Smooth muscle cell (in vitro differentiated cells): Measurements from ENCODE around the gene GALNT13. TPM values are rescaled to one million over a fixed set of nuclear protein-coding genes. Genes with fewer than 3 reads are reported as not detected.
A peak's percentile ranks its signal among the peaks of the same experiment; 100 is the strongest.

Experiments
- DNase-seq: peaks from one replicate; lab custom pipeline; 2025; ENCODE audit not compliant: unreplicated experiment; lab: John Stamatoyannopoulos, UW
- H2AFZ ChIP-seq: fragments of 200-600 bp; sonication (generic); 2 replicates; pipeline ENCODE4 v1.6.0; 2016; ENCODE audit warnings: antibody characterized with exemption, low read depth, mild to moderate bottlenecking
- H3F3A ChIP-seq: fragments of 200-600 bp; sonication (generic); 2 replicates; pipeline ENCODE4 v1.6.0; 2017; ENCODE audit warnings: antibody characterized with exemption, low read depth
- H3K27ac ChIP-seq: fragments of 200-600 bp; sonication (generic); 2 replicates; pipeline ENCODE4 v1.5.1; 2016; ENCODE audit warnings: low read depth, mild to moderate bottlenecking
- H3K27me3 ChIP-seq: fragments of 200-600 bp; sonication (generic); 2 replicates; pipeline ENCODE4 v1.6.1; 2016; ENCODE audit warnings: low read depth, mild to moderate bottlenecking
- H3K36me3 ChIP-seq: fragments of 200-600 bp; sonication (generic); 2 replicates; pipeline ENCODE4 v1.5.1; 2016; ENCODE audit warnings: low read depth
- H3K4me1 ChIP-seq: fragments of 200-600 bp; sonication (generic); 2 replicates; pipeline ENCODE4 v1.5.1; 2016; ENCODE audit warnings: low read depth
- H3K4me2 ChIP-seq: fragments of 200-600 bp; sonication (generic); 2 replicates; pipeline ENCODE4 v1.6.0; 2016; ENCODE audit warnings: mild to moderate bottlenecking
- H3K4me3 ChIP-seq: fragments of 200-600 bp; sonication (generic); 2 replicates; pipeline ENCODE4 v1.5.1; 2016; ENCODE audit warnings: mild to moderate bottlenecking
- H3K79me2 ChIP-seq: fragments of 200-600 bp; sonication (generic); 2 replicates; pipeline ENCODE4 v1.6.0; 2016; ENCODE audit warnings: low read depth, mild to moderate bottlenecking
- H3K9ac ChIP-seq: fragments of 200-600 bp; sonication (generic); 2 replicates; pipeline ENCODE4 v1.6.0; 2016; ENCODE audit warnings: low read depth
- H3K9me3 ChIP-seq: fragments of 200-600 bp; sonication (generic); replicated peaks from 2 replicates; pipeline ENCODE4 v1.5.1; 2016; ENCODE audit warnings: low read depth
- H4K20me1 ChIP-seq: fragments of 200-600 bp; sonication (generic); 2 replicates; pipeline ENCODE4 v1.6.0; 2016; ENCODE audit warnings: low read depth
- WGBS: methylation state at CpG from one replicate; pipeline ENCODE4 v1.1.7; 2016; ENCODE audit warnings: low lambda C conversion rate; 5-methylcytosine and 5-hydroxymethylcytosine counted together
- polyA plus RNA-seq: library from polyadenylated mRNA; unstranded; fragments of >200 nt; fragmentation: Nextera tagmentation; extraction: Ambion mirVana; gene quantifications from 2 replicates; pipeline ENCODE4 v1.2.1, GENCODE V29; 2016
- total RNA-seq: library from RNA; depleted of rRNA; stranded (reverse); fragments of >200 nt; gene quantifications from 2 replicates; pipeline ENCODE4 v1.2.3, GENCODE V29; 2014
- TF ChIP-seq, protein P1 (sequence below): fragments of 200-600 bp; sonication (generic); IDR thresholded peaks from 2 replicates; pipeline ENCODE4 v1.5.1; 2017; ENCODE audit warnings: borderline replicate concordance, mild to moderate bottlenecking, antibody characterized with exemption; ENCODE audit not compliant: insufficient read depth, poor library complexity, severe bottlenecking

Gene GALNT13
- total and polyA plus RNA-seq, 2 experiments from 2014 or later: 0.67 to 3.6 TPM

DNA sequence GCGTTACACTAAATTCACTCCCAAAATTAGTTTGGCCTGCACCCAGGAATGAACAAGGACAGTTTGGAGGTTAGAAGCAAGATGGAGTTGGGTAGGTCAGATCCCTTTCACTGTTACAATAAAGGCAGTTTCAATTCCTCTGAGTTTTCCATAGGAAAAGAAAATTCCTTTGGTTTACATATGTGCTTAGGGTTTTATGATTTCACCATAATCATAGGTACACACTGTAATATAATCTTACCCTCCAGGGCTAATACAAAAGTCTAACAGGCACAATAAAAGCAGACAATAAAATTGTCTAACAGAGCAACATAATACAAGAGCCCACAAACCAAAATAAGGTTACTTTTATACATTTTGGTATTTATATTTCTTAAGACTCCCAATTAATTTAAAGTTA is 435.3 kb downstream of the GALNT13 start:
- no peaks in the 10 kb centered on the region for H4K20me1 ChIP-seq
- H3F3A ChIP-seq: no peaks in the 10 kb centered on the region
- TF ChIP-seq, protein P1, sequence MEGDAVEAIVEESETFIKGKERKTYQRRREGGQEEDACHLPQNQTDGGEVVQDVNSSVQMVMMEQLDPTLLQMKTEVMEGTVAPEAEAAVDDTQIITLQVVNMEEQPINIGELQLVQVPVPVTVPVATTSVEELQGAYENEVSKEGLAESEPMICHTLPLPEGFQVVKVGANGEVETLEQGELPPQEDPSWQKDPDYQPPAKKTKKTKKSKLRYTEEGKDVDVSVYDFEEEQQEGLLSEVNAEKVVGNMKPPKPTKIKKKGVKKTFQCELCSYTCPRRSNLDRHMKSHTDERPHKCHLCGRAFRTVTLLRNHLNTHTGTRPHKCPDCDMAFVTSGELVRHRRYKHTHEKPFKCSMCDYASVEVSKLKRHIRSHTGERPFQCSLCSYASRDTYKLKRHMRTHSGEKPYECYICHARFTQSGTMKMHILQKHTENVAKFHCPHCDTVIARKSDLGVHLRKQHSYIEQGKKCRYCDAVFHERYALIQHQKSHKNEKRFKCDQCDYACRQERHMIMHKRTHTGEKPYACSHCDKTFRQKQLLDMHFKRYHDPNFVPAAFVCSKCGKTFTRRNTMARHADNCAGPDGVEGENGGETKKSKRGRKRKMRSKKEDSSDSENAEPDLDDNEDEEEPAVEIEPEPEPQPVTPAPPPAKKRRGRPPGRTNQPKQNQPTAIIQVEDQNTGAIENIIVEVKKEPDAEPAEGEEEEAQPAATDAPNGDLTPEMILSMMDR: no peak
- no peaks in the 10 kb centered on the region for H3K27me3 ChIP-seq
- no peak overlapping the region for H3K9ac ChIP-seq
- no peak for DNase-seq
- no peak overlapping the region for H2AFZ ChIP-seq
- no peaks in the 10 kb centered on the region for H3K9me3 ChIP-seq
- H3K27ac ChIP-seq: no peak overlapping the region
- H3K79me2 ChIP-seq: no peaks in the 10 kb centered on the region
- peak overlapping the region; percentile 28 for H3K4me2 ChIP-seq
- 21% methylated on average over 1 of the region's 1 CpG for WGBS
- no peak overlapping the region for H3K4me3 ChIP-seq
- H3K36me3 ChIP-seq: no peaks in the 10 kb centered on the region
- peaks cover 7% of the 10 kb centered on the region for H3K4me1 ChIP-seq

DNA sequence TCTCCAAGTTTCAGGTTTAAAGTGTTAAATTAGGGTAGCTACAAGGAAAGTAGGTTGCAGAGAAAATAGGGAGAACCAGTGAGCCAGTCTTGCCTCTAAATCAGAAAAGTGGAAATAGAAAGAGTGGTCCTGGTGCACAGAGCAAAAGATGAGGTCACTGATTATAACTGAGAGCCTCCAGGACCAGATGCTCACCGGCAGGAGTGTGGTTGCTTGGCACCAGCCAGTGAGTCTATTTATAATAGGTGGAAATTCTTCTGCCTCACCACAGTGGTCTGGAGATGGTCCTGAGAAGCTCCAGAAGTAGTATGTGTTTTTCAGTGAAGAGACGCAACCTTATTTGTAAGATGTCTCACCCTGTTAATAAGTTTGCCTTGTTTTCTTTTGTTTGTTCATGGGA is 452.9 kb downstream of the GALNT13 start:
- 87% methylated on average over 2 of the region's 2 CpGs for WGBS
- DNase-seq: no peak
- Histone ChIP-seq H3K4me3 (no peak overlapping the region), H3K79me2 (no peaks in the 10 kb centered on the region), H3K27me3 (no peaks in the 10 kb centered on the region), H3K4me2 (no peak overlapping the region), H3K36me3 (no peaks in the 10 kb centered on the region), H3K4me1 (no peaks in the 10 kb centered on the region), H3K9me3 (no peaks in the 10 kb centered on the region), H4K20me1 (no peaks in the 10 kb centered on the region), H3F3A (no peaks in the 10 kb centered on the region), H3K27ac (no peak overlapping the region), H2AFZ (no peak overlapping the region), H3K9ac (no peak overlapping the region)
- TF ChIP-seq, protein P1: no peak

DNA sequence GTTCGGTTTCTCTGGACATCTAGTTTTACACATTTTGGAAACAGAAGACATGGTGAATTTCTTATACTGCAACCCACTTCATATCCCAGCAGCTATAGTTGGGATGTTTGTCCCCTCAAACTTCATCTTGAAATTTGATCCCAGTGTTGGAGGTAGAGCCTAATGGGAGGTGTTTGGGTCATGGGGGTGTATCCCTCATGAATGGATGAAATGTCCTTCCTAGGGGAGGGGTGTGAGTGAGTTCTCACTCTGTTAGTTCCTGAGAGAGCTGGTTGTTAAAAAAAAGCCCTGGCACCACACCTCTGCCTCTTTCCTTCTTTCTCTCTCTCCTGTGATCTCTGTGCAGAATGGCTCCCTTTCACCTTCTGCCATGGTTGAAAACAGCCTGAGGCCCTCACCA is 457.8 kb downstream of the GALNT13 start:
- TF ChIP-seq, protein P1: no peak
- Histone ChIP-seq H2AFZ (no peak overlapping the region), H3K27ac (no peak overlapping the region), H3K4me2 (no peak overlapping the region), H3K9me3 (no peaks in the 10 kb centered on the region), H3K9ac (no peak overlapping the region), H3K27me3 (no peaks in the 10 kb centered on the region), H3K79me2 (no peaks in the 10 kb centered on the region), H3K36me3 (no peaks in the 10 kb centered on the region), H4K20me1 (no peaks in the 10 kb centered on the region), H3K4me1 (no peaks in the 10 kb centered on the region), H3F3A (no peaks in the 10 kb centered on the region), H3K4me3 (no peak overlapping the region)
- no peak for DNase-seq
- WGBS: 95% methylated on average over 1 of the region's 1 CpG

DNA sequence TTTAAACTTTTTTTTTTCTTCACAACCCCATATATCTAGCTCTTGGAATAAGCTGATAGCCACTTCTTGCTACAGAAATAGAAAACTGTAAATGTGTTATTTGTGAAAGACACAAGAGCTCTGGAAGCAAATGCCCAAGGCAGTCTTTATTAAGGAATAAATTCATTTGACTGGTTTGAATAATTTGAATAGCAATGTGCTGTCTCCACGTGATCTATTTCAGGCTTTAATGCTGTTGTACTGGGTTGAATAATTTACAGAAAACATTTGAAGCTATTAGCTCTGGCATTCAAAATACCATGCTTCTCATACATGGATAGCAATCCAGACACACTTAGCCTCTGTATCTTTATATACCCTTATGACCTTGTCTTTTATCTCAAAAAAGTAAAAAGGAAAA is 460.1 kb downstream of the GALNT13 start:
- H3K4me2 ChIP-seq: no peak overlapping the region
- 76% methylated on average over 1 of the region's 1 CpG for WGBS
- no peaks in the 10 kb centered on the region for H3F3A ChIP-seq
- H4K20me1 ChIP-seq: no peaks in the 10 kb centered on the region
- no peak overlapping the region for H3K4me3 ChIP-seq
- no peaks in the 10 kb centered on the region for H3K9me3 ChIP-seq
- no peak overlapping the region for H3K9ac ChIP-seq
- TF ChIP-seq, protein P1: no peak
- DNase-seq: no peak
- no peak overlapping the region for H3K27ac ChIP-seq
- H2AFZ ChIP-seq: no peak overlapping the region
- no peaks in the 10 kb centered on the region for H3K4me1 ChIP-seq
- H3K36me3 ChIP-seq: no peaks in the 10 kb centered on the region
- no peaks in the 10 kb centered on the region for H3K27me3 ChIP-seq
- no peaks in the 10 kb centered on the region for H3K79me2 ChIP-seq
